22Rv1 (cell line): Measurements from ENCODE around the gene ZNF217.

ENCODE experiments used
- ZFX ChIP-seq: fragments of 450-650 bp; IDR thresholded peaks from 2 replicates; pipeline ENCODE4 v1.6.1; 2017; ENCODE audit warnings: antibody characterized with exemption, borderline replicate concordance
- TF ChIP-seq, protein P1 (sequence below): fragments of 450-650 bp; IDR thresholded peaks from 2 replicates; pipeline ENCODE4 v1.5.1; 2017; ENCODE audit warnings: mild to moderate bottlenecking

DNA sequence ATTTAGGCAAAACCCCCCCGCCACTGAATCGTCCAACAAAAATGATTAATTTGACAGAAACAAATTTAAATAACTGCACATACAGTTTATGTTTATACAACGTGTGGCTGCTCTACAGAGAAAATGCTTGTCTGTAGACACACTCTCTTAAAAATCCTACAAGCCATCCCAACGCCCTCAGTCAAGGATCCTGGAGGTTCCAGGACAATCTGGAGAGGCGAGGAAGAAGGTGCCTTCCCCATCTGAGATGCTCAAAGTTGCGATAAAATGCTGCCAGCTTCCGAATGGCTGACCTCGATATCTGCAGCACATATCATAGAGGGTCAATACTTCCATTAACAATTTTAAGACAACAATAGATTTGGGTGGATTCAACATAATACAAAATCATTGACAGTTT lies 25.3 kb downstream of the ZNF217 start:
- TF ChIP-seq, protein P1, sequence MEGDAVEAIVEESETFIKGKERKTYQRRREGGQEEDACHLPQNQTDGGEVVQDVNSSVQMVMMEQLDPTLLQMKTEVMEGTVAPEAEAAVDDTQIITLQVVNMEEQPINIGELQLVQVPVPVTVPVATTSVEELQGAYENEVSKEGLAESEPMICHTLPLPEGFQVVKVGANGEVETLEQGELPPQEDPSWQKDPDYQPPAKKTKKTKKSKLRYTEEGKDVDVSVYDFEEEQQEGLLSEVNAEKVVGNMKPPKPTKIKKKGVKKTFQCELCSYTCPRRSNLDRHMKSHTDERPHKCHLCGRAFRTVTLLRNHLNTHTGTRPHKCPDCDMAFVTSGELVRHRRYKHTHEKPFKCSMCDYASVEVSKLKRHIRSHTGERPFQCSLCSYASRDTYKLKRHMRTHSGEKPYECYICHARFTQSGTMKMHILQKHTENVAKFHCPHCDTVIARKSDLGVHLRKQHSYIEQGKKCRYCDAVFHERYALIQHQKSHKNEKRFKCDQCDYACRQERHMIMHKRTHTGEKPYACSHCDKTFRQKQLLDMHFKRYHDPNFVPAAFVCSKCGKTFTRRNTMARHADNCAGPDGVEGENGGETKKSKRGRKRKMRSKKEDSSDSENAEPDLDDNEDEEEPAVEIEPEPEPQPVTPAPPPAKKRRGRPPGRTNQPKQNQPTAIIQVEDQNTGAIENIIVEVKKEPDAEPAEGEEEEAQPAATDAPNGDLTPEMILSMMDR: no peak
- TF ChIP-seq ZFX: no peak
